Activated naive CD4-positive, alpha-beta T cell treated with anti-CD3 and anti-CD28 coated beads, Interleukin-2, amount 10 ng/mL, durations not matched to agents 7 days and 5 days (primary cell): ENCODE measurements around the gene SH3PXD2A.
A peak's percentile ranks its signal among the peaks of the same experiment; 100 is the strongest.

Experiments used
- CTCF ChIA-PET: fragments of 350-600 bp; sonication (Branson Sonifier 250); formaldehyde crosslinking; loops from one replicate; lab custom pipeline; 2021; ENCODE audit warnings: antibody characterized with exemption; lab: Charles Lee
- DNase-seq: peaks from one replicate; pipeline ENCODE4 v3.0.0-alpha.2; 2020
- H3K27ac Mint-ChIP-seq: one replicate; pipeline ENCODE4 v1.8.0; 2021; ENCODE audit warnings: mild to moderate bottlenecking, moderate library complexity, mixed read lengths
- H3K27me3 Mint-ChIP-seq: one replicate; pipeline ENCODE4 v1.8.0; 2021; ENCODE audit warnings: mild to moderate bottlenecking, mixed read lengths
- H3K36me3 Mint-ChIP-seq: one replicate; pipeline ENCODE4 v1.8.0; 2021; ENCODE audit warnings: mixed read lengths
- H3K4me1 Mint-ChIP-seq: one replicate; pipeline ENCODE4 v1.8.0; 2021; ENCODE audit warnings: mixed read lengths
- H3K4me3 Mint-ChIP-seq: one replicate; pipeline ENCODE4 v1.8.0; 2021; ENCODE audit warnings: mild to moderate bottlenecking, moderate library complexity, mixed read lengths
- H3K9me3 Mint-ChIP-seq: one replicate; pipeline ENCODE4 v1.8.0; 2021; ENCODE audit warnings: mixed read lengths

Gene SH3PXD2A

DNA sequence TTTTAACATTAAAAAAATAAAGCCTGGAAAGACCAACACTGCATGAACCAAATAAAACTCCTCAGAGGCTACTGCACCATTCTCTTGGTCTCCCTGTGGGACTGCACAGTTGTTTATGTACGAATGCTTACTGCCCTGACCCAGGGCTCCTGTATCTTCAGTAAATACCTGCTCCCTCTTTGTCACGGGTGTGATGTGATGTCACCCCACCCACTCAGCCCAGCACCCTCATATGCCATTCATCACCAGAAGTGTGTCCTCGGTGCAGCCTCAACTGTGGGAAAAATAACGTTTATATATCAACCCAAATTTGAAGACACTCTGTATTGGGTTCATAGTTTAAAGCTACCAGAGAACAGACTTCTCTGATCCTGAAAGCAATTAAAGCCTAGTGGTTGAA lies 14.0 kb upstream of the SH3PXD2A start:
- CTCF ChIA-PET: interaction anchor here (0.9 to 1.0 kb wide), 3 partner anchors 13 to 21 kb away, joined by 3 read pairs; no protein-coding TSS in a partner anchor

DNA sequence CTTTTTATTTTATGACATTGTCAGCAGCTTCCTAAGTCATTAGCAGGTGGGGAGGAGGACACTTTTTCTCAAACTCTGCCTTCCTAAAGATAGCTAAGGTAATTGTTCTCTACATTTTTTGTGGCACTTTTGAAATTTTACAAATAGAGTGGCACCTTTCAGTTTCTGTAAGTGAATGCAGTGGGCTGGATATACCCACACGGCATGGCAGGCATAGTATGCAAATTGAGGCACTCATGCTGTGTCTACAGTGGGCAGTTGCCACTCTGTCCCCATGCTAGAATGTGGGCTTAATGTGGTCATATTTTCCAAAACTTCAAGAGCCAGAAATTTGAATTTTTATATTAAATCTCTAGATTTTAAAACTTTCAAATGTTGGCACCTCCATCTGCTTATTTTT lies 12.8 kb upstream of the SH3PXD2A start:
- H3K4me1 Mint-ChIP-seq: no peaks in the 10 kb centered on the region

More for the DNA sequence above, 14.0 kb upstream of the SH3PXD2A start:
- H3K9me3 Mint-ChIP-seq: peaks cover 10% of the 10 kb centered on the region
- H3K27me3 Mint-ChIP-seq: peaks cover 10% of the 10 kb centered on the region
- no peaks in the 10 kb centered on the region for H3K4me1 Mint-ChIP-seq
- DNase-seq: no peak
- no peak overlapping the region for H3K4me3 Mint-ChIP-seq
- H3K27ac Mint-ChIP-seq: no peak overlapping the region
- H3K36me3 Mint-ChIP-seq: peaks cover 4% of the 10 kb centered on the region

GRCh38 chr10:103861505-103861904 lies 6.1 kb upstream of the SH3PXD2A start:
- DNase-seq: no peak
- Mint-ChIP-seq H3K27ac (no peak overlapping the region), H3K27me3 (peaks cover 51% of the 10 kb centered on the region), H3K9me3 (peaks cover 10% of the 10 kb centered on the region), H3K36me3 (no peaks in the 10 kb centered on the region), H3K4me1 (peaks cover under 1% of the 10 kb centered on the region), H3K4me3 (no peak overlapping the region)
- CTCF ChIA-PET: interaction anchor here (0.7 to 3.1 kb wide), 5 partner anchors 13 to 174 kb away, joined by 3 to 37 read pairs (median 3); no protein-coding TSS in a partner anchor

More for the DNA sequence above, 12.8 kb upstream of the SH3PXD2A start:
- Mint-ChIP-seq H3K4me3 (no peak overlapping the region), H3K9me3 (peaks cover 10% of the 10 kb centered on the region), H3K27me3 (peaks cover 11% of the 10 kb centered on the region), H3K36me3 (peaks cover 4% of the 10 kb centered on the region), H3K27ac (no peak overlapping the region)
- CTCF ChIA-PET: interaction anchor here (1.0 to 1.4 kb wide), 3 partner anchors 10 to 20 kb away, joined by 3 to 4 read pairs (median 3); partner anchors contain the start of gene SH3PXD2A
- no peak for DNase-seq

DNA sequence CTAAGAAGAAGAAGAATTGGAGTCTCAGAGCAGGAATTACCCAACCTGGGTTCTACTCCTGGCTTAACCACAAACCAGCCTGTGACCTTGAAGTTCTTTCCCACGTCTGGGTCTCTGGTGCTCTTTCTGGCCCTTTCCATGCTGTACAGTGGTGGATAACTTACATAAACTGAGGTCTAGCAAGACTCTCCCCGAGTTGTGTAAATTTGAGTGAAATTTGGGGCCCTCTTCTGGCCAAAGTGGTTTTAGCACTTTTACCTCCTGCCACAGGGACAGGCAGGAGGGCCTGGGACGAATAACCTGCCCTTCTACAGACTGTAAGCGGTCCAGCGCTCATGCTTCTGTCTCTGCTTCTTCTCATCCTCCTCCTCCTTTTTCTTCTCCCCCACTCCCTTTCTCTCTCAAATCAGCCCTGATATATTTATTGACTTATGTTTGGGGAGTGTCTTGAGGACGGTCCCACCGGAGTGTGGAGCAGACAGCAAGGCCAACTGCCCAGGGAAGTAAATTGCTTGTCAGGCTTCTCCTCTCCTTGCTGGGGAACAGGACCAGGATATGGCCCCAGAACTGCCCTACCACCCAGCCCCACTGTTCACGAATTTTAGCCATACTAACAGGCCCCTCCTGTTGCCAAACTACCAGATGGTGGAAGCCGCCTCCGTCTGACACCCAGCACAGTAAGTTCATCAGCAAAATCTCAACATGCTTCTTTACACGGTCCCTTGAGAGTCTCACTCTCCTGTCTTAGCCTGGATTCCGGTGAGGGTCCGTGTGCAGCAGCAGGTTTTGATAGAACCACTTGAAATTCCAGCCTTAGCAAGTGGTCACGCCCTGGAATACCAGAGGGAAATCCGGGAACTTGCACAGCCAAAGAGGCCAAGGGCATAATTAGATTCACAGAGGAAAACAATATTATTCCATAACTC lies 4.0 kb upstream of the SH3PXD2A start:
- Mint-ChIP-seq H3K9me3 (no peaks in the 10 kb centered on the region), H3K27me3 (peaks cover 59% of the 10 kb centered on the region), H3K27ac (no peak overlapping the region), H3K4me1 (peaks cover 11% of the 10 kb centered on the region), H3K36me3 (peaks cover 3% of the 10 kb centered on the region), H3K4me3 (no peak overlapping the region)
- CTCF ChIA-PET: interaction anchor here (1.6 to 3.5 kb wide), 3 partner anchors 11 to 147 kb away, joined by 4 to 74 read pairs (median 17); no protein-coding TSS in a partner anchor
- peak; percentile 73 for DNase-seq

DNA sequence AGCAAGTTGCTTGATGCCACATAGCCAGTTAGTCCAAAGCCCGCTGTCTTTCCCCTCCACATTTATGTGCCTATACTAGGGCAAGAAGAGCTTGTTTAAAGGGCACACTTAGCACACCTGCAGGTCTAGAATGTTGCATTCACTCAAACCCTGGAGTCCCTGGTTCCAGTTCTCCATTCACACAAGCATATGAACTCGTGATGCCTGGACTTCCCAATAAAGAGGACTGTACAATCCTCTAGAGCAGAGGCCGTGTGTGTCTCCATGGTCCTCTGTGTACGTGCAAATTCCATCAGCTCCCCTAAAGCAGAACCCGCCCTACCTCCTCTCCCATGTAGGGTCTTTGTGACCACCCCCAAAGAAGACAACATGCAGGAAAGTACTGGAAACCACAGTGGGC lies 3.0 kb upstream of the SH3PXD2A start:
- Mint-ChIP-seq H3K4me1 (peaks cover 17% of the 10 kb centered on the region), H3K27ac (no peak overlapping the region), H3K36me3 (peaks cover 3% of the 10 kb centered on the region), H3K9me3 (no peaks in the 10 kb centered on the region), H3K4me3 (no peak overlapping the region), H3K27me3 (peaks cover 70% of the 10 kb centered on the region)
- CTCF ChIA-PET: interaction anchor here (0.7 to 3.5 kb wide), 11 partner anchors 9 to 282 kb away, joined by 3 to 74 read pairs (median 4); no protein-coding TSS in a partner anchor
- no peak for DNase-seq

- Mint-ChIP-seq H3K4me3 (no peak overlapping the region), H3K36me3 (peaks cover 3% of the 10 kb centered on the region), H3K4me1 (peaks cover 17% of the 10 kb centered on the region), H3K27ac (no peak overlapping the region), H3K27me3 (peaks cover 81% of the 10 kb centered on the region), H3K9me3 (no peaks in the 10 kb centered on the region)
- no peak for DNase-seq
- CTCF ChIA-PET: interaction anchor here (0.7 to 3.5 kb wide), 8 partner anchors 8 to 159 kb away, joined by 3 to 74 read pairs (median 4); no protein-coding TSS in a partner anchor
Measured at GRCh38 chr10:103856797-103857170, 1.4 kb upstream of the SH3PXD2A start.

GRCh38 chr10:103855852-103856796 lies 748 bp upstream of the SH3PXD2A start:
- Mint-ChIP-seq H3K27me3 (peaks cover 88% of the 10 kb centered on the region), H3K4me1 (peaks cover 17% of the 10 kb centered on the region), H3K27ac (no peak overlapping the region), H3K4me3 (peak overlapping the region; percentile 50), H3K36me3 (peaks cover 3% of the 10 kb centered on the region), H3K9me3 (no peaks in the 10 kb centered on the region)
- CTCF ChIA-PET: interaction anchor here (0.7 to 3.5 kb wide), 11 partner anchors 8 to 158 kb away, joined by 3 to 74 read pairs (median 4); no protein-coding TSS in a partner anchor
- no peak for DNase-seq

DNA sequence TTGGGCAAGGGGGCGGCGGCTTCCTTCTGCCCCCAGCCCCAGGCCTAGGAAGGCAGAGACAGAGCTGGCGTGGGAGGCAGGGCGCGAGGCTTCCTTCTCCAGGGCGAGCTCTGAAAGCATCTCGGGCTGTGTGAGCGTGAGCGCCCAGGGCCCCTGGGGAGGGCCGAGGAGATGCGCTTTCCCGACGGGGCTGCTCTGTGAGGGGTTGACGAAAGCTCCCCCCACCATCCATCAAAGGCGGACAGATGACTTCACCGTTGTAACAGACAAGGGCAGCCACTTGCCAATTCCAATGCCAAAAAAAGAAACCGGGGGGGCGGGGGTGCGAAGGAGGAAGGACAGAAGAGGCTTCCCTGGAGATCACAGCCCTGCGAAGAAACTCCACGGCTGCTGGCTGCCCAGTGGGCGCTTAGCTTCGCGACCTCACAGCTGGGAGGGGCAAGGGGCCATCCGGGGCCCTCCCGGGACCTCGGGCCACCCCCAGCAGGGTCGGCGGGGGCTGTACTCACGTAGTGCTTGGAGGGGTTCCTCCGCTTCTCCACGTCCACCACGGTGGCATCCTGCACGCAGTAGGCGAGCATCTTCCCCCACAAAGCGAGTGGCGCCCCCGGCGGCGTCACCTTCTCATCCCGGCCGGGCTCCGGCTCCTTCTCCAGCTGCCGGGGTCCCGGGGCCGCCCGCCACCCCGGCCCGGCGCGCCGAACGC lies 537 bp downstream of the SH3PXD2A start:
- Mint-ChIP-seq H3K27me3 (peaks cover 91% of the 10 kb centered on the region), H3K4me1 (peaks cover 17% of the 10 kb centered on the region), H3K27ac (no peak overlapping the region), H3K4me3 (peak overlapping the region; percentile 70), H3K36me3 (peaks cover 3% of the 10 kb centered on the region), H3K9me3 (no peaks in the 10 kb centered on the region)
- CTCF ChIA-PET: interaction anchor here (1.0 to 2.7 kb wide), 11 partner anchors 12 to 144 kb away, joined by 3 to 11 read pairs (median 4); no protein-coding TSS in a partner anchor
- peak; percentile 42 for DNase-seq

GRCh38 chr10:103854265-103854685 lies 1.1 kb downstream of the SH3PXD2A start:
- CTCF ChIA-PET: interaction anchor here (1.0 to 2.7 kb wide), 11 partner anchors 12 to 143 kb away, joined by 3 to 11 read pairs (median 4); no protein-coding TSS in a partner anchor
- H3K27me3 Mint-ChIP-seq: peaks cover 91% of the 10 kb centered on the region
- peak overlapping the region; percentile 70 for H3K4me3 Mint-ChIP-seq
- peaks cover 3% of the 10 kb centered on the region for H3K36me3 Mint-ChIP-seq
- H3K9me3 Mint-ChIP-seq: no peaks in the 10 kb centered on the region
- peaks cover 17% of the 10 kb centered on the region for H3K4me1 Mint-ChIP-seq
- no peak for DNase-seq
- no peak overlapping the region for H3K27ac Mint-ChIP-seq

DNA sequence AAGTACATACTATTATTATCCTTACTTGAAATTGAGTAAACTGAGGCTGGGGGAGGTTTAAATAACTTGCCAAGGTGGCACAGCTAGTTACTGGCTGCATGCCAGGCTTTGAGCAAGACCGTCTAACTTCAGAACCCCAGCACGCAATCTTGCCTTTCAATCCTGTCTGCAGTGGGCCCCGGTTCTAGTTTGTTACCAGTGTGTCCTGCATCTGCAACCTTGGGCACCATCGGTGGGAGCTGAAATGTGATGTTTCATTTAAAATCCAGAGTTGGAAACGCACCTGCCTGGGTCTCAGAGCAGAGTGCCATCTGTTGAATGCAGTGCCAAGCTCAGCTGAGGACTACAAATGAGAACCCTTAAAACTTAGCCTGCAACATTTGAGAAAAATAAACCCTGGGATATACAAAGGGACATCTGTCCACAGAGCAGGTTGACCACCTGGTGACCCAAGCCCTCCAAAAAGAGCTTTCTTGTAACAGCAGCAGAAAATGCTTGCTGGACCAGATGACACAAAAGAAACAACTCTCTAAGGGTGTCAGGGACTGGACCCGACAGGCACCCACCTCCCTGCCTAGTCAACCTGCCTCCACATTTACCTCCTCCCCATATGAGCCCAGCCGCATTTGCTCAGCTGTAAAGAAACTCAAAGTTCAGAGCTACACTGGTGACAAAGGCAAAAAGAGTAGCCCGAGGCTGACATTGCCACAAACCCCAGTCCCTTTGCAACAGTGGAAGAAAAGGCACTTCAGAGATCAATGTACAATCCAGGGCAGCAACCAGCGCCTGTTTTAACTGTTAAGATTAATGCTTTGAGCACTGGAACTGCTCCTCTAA lies 1.7 kb downstream of the SH3PXD2A start:
- Mint-ChIP-seq H3K4me1 (peaks cover 18% of the 10 kb centered on the region), H3K27ac (no peak overlapping the region), H3K27me3 (peaks cover 92% of the 10 kb centered on the region), H3K36me3 (peaks cover 3% of the 10 kb centered on the region), H3K4me3 (peak overlapping the region; percentile 41), H3K9me3 (no peaks in the 10 kb centered on the region)
- CTCF ChIA-PET: interaction anchor here (1.2 to 2.7 kb wide), 6 partner anchors 11 to 140 kb away, joined by 3 to 11 read pairs (median 4); no protein-coding TSS in a partner anchor
- no peak for DNase-seq

DNA sequence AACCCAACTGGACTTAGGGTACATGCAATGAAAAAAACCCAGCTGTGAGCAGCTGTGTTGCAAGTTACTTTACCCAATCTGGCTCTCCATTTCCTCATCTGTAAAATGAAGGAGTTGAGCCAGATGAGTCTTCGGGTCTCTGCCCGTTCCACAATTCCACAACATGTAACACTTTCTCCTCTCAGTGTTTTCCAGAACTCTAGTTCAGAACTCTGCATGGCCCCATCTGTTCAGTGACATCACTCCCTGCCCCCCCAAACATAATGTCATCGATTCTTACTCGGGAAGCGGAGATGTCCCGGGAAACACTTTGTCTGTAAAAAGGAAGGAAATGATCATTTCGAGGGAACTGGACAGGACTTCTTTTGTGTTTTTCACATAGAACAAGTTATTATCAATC lies 2.5 kb downstream of the SH3PXD2A start:
- H3K9me3 Mint-ChIP-seq: no peaks in the 10 kb centered on the region
- CTCF ChIA-PET: interaction anchor here (1.0 to 1.4 kb wide), 2 partner anchors 10 to 20 kb away, joined by 3 read pairs; no protein-coding TSS in a partner anchor
- peaks cover 22% of the 10 kb centered on the region for H3K4me1 Mint-ChIP-seq
- peaks cover 3% of the 10 kb centered on the region for H3K36me3 Mint-ChIP-seq
- H3K4me3 Mint-ChIP-seq: no peak overlapping the region
- DNase-seq: no peak
- no peak overlapping the region for H3K27ac Mint-ChIP-seq
- H3K27me3 Mint-ChIP-seq: peaks cover 96% of the 10 kb centered on the region

DNA sequence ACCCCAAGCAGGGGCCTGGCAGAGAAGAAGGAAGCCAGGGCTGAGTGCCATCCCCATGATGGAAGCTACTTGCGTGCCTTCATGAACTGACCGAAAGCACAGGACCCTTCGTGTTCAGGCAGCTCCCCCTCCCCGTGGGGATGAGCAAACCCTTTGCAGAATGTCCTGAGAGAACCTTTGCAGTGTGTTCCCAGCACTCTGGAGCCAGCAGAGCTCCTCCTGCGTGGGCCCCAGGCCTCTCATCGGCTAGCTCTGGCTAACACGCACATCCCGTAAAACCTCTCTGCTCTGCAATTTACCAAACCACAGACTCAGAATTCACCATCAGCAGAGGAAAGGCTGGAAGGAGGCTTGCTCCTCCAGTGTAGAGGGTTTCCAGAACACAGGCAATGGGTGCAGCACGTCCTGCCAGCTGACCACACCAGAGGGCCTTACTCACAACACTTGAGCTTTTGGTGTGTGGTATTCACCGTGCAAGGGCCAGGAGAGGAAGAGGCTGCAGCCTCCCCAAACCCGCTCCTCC lies 3.1 kb downstream of the SH3PXD2A start:
- CTCF ChIA-PET: interaction anchor here (1.0 to 3.0 kb wide), 3 partner anchors 9 to 139 kb away, joined by 3 to 10 read pairs (median 3); no protein-coding TSS in a partner anchor
- Mint-ChIP-seq H3K27me3 (peaks cover 90% of the 10 kb centered on the region), H3K36me3 (peaks cover 3% of the 10 kb centered on the region), H3K27ac (no peak overlapping the region), H3K4me3 (no peak overlapping the region), H3K4me1 (peaks cover 22% of the 10 kb centered on the region), H3K9me3 (no peaks in the 10 kb centered on the region)
- DNase-seq: no peak
